ENCODE measurements around the gene NUDT3.

NUDT3 gene

GRCh38 chr6:34318499-34319470 is 73.7 kb downstream of the NUDT3 start:
- DNase-seq = no peak

GRCh38 chr6:34317882-34318498 is 74.5 kb downstream of the NUDT3 start:
- no peak for DNase-seq

- DNase-seq = no peak
These were observed 75.3 kb downstream of the NUDT3 start for GRCh38 chr6:34317172-34317477.

- DNase-seq = no peak
These were observed 75.9 kb downstream of the NUDT3 start for GRCh38 chr6:34316431-34317171.

GRCh38 chr6:34315780-34316179 is 76.7 kb downstream of the NUDT3 start:
- DNase-seq = no peak

- DNase-seq = no peak
These were observed 77.2 kb downstream of the NUDT3 start for GRCh38 chr6:34315256-34315655.

GRCh38 chr6:34312259-34312658 is 80.2 kb downstream of the NUDT3 start:
- DNase-seq = no peak

GRCh38 chr6:34310817-34311216 is 81.7 kb downstream of the NUDT3 start:
- DNase-seq = no peak

GRCh38 chr6:34308483-34308882 is 84.0 kb downstream of the NUDT3 start:
- DNase-seq = no peak

- DNase-seq = no peak
These were observed 86.3 kb downstream of the NUDT3 start for GRCh38 chr6:34305982-34306708.

GRCh38 chr6:34305497-34305896 is 87.0 kb downstream of the NUDT3 start:
- no peak for DNase-seq

- no peak for DNase-seq
These were observed 88.3 kb downstream of the NUDT3 start for GRCh38 chr6:34304164-34304563.

GRCh38 chr6:34302929-34303328 is 89.5 kb downstream of the NUDT3 start:
- no peak for DNase-seq

- no peak for DNase-seq
These were observed 91.1 kb downstream of the NUDT3 start for GRCh38 chr6:34301408-34301807.

- DNase-seq = no peak
These were observed 92.1 kb downstream of the NUDT3 start for GRCh38 chr6:34300332-34300751.

GRCh38 chr6:34298941-34299340 is 93.5 kb downstream of the NUDT3 start:
- DNase-seq = no peak

- DNase-seq = no peak
These were observed 96.7 kb downstream of the NUDT3 start for GRCh38 chr6:34295721-34296120.

- DNase-seq = no peak
These were observed 99.5 kb downstream of the NUDT3 start for GRCh38 chr6:34292954-34293353.

GRCh38 chr6:34289137-34289536 is 103.3 kb downstream of the NUDT3 start:
- no peak for DNase-seq

- DNase-seq = no peak
These were observed 103.9 kb downstream of the NUDT3 start for GRCh38 chr6:34288581-34288980.

GRCh38 chr6:34285448-34286164 is 106.9 kb downstream of the NUDT3 start:
- DNase-seq = no peak

Data from stimulated activated naive CD4-positive, alpha-beta T cell treated with Interleukin-2 at 50 U/mL for 16 hours (primary cell).